NCI-H2081 (cell line): Measurements from ENCODE around the gene RRAGD.

ENCODE experiments used
- DNase-seq, 2 experiments: peaks; one replicate each; lab custom pipeline; 2025; lab: John Stamatoyannopoulos, UW

RRAGD gene

GRCh38 chr6:89375427-89376267 is 36.4 kb downstream of the RRAGD start:
- DNase-seq = peak; percentile 93 to 98

- no peak for DNase-seq
These were observed 39.6 kb downstream of the RRAGD start for GRCh38 chr6:89372506-89372901.

GRCh38 chr6:89371849-89372505 is 40.1 kb downstream of the RRAGD start:
- peak; percentile 58 to 66 for DNase-seq

GRCh38 chr6:89368999-89369398 is 43.1 kb downstream of the RRAGD start:
- DNase-seq = no peak

- DNase-seq = peak; percentile 53 to 61
These were observed 44.0 kb downstream of the RRAGD start for GRCh38 chr6:89368107-89368506.

- no peak for DNase-seq
These were observed 47.5 kb downstream of the RRAGD start for GRCh38 chr6:89364586-89364985.

GRCh38 chr6:89361171-89361570 is 50.9 kb downstream of the RRAGD start:
- no peak for DNase-seq

GRCh38 chr6:89360415-89360999 is 51.6 kb downstream of the RRAGD start:
- DNase-seq = no peak

GRCh38 chr6:89359561-89359960 is 52.5 kb downstream of the RRAGD start:
- DNase-seq = no peak

- DNase-seq = no peak
These were observed 54.7 kb downstream of the RRAGD start for GRCh38 chr6:89357390-89357789.

- no peak for DNase-seq
These were observed 55.4 kb downstream of the RRAGD start for GRCh38 chr6:89356642-89357170.

GRCh38 chr6:89355511-89356194 is 56.4 kb downstream of the RRAGD start:
- DNase-seq = no peak

- DNase-seq = peak; percentile 59 to 83
These were observed 58.2 kb downstream of the RRAGD start for GRCh38 chr6:89353702-89354392.

GRCh38 chr6:89353118-89353556 is 58.9 kb downstream of the RRAGD start:
- DNase-seq = no peak

GRCh38 chr6:89352278-89353117 is 59.6 kb downstream of the RRAGD start, which contains the start of gene UBE2J1:
Gene UBE2J1 (minus strand): TSS chr6:89352722. CDS start chr6:89352569, 153 bp downstream.
- DNase-seq = peak; percentile 68 to 82

GRCh38 chr6:89351671-89352277 is 60.3 kb downstream of the RRAGD start:
- peak; percentile 23 to 41 for DNase-seq

- no peak for DNase-seq
These were observed 61.6 kb downstream of the RRAGD start for GRCh38 chr6:89350281-89350966.

GRCh38 chr6:89348372-89348771 is 63.7 kb downstream of the RRAGD start:
- DNase-seq = no peak

GRCh38 chr6:89347825-89348224 is 64.2 kb downstream of the RRAGD start:
- no peak for DNase-seq
